ENCODE results near the gene SLC15A2. TPM values are rescaled to one million over a fixed set of nuclear protein-coding genes. Genes with fewer than 3 reads are reported as not detected.

SLC15A2 gene
- total RNA-seq, 4 donors from 2014 or later = 0.53 to 6.6 (median 2.1) TPM

GRCh38 chr3:121863801-121864200 lies 30.4 kb upstream of the SLC15A2 start:
- no peak for TF ChIP-seq POLR2A (IDR thresholded peaks at IDR 0.05)
- no peak for TF ChIP-seq CTCF (IDR thresholded peaks at IDR 0.05)
- Histone ChIP-seq H3K36me3 (no peaks in the 10 kb centered on the region), H3K9me3 (no peaks in the 10 kb centered on the region), H3K27me3 (no peaks in the 10 kb centered on the region), H3K4me3 (no peak overlapping the region), H3K4me1 (no peaks in the 10 kb centered on the region), H3K27ac (no peak overlapping the region)
- DNase-seq = no peak

- H3K9me3 ChIP-seq = no peaks in the 10 kb centered on the region
- no peaks in the 10 kb centered on the region for H3K36me3 ChIP-seq
- H3K27ac ChIP-seq = no peak overlapping the region
- no peak overlapping the region for H3K4me3 ChIP-seq
- H3K27me3 ChIP-seq = no peaks in the 10 kb centered on the region
- no peaks in the 10 kb centered on the region for H3K4me1 ChIP-seq
- TF ChIP-seq POLR2A (IDR thresholded peaks at IDR 0.05) (no peak), CTCF (IDR thresholded peaks at IDR 0.05) (no peak)
- DNase-seq = no peak
Measured at GRCh38 chr3:121869736-121870135, 24.5 kb upstream of the SLC15A2 start.

GRCh38 chr3:121870717-121871116 lies 23.5 kb upstream of the SLC15A2 start:
- TF ChIP-seq POLR2A (IDR thresholded peaks at IDR 0.05) (no peak), CTCF (IDR thresholded peaks at IDR 0.05) (no peak)
- H3K27ac ChIP-seq = no peak overlapping the region

GRCh38 chr3:121871430-121871829 lies 22.8 kb upstream of the SLC15A2 start:
- Histone ChIP-seq H3K4me3 (no peak overlapping the region), H3K36me3 (no peaks in the 10 kb centered on the region), H3K4me1 (no peaks in the 10 kb centered on the region), H3K9me3 (no peaks in the 10 kb centered on the region), H3K27me3 (no peaks in the 10 kb centered on the region), H3K27ac (no peak overlapping the region)
- no peak for DNase-seq
- TF ChIP-seq POLR2A (IDR thresholded peaks at IDR 0.05) (no peak), CTCF (IDR thresholded peaks at IDR 0.05) (no peak)

More at GRCh38 chr3:121870717-121871116, 23.5 kb upstream of the SLC15A2 start:
- H3K27me3 ChIP-seq = no peaks in the 10 kb centered on the region
- H3K4me3 ChIP-seq = no peak overlapping the region
- H3K36me3 ChIP-seq = no peaks in the 10 kb centered on the region
- no peaks in the 10 kb centered on the region for H3K4me1 ChIP-seq
- no peaks in the 10 kb centered on the region for H3K9me3 ChIP-seq
- DNase-seq = no peak

GRCh38 chr3:121878411-121878810 lies 15.8 kb upstream of the SLC15A2 start:
- Histone ChIP-seq H3K27me3 (no peaks in the 10 kb centered on the region), H3K36me3 (no peaks in the 10 kb centered on the region)
- TF ChIP-seq CTCF (IDR thresholded peaks at IDR 0.05) (no peak), POLR2A (IDR thresholded peaks at IDR 0.05) (no peak)

GRCh38 chr3:121883507-121883906 lies 10.7 kb upstream of the SLC15A2 start:
- Histone ChIP-seq H3K27me3 (no peaks in the 10 kb centered on the region), H3K27ac (no peak overlapping the region), H3K36me3 (no peaks in the 10 kb centered on the region), H3K4me1 (no peaks in the 10 kb centered on the region), H3K4me3 (no peak overlapping the region), H3K9me3 (no peaks in the 10 kb centered on the region)
- TF ChIP-seq CTCF (IDR thresholded peaks at IDR 0.05) (peak in 3 of 6 experiments; percentile 33 to 40 (median 33)), POLR2A (IDR thresholded peaks at IDR 0.05) (no peak)
- no peak for DNase-seq

More at GRCh38 chr3:121878411-121878810, 15.8 kb upstream of the SLC15A2 start:
- Histone ChIP-seq H3K4me1 (no peaks in the 10 kb centered on the region), H3K4me3 (no peak overlapping the region), H3K9me3 (no peaks in the 10 kb centered on the region), H3K27ac (no peak overlapping the region)
- no peak for DNase-seq

All from Peyer's patch (tissue), 4 donors.